Measurements from ENCODE around the gene IRAK1BP1. TPM values are rescaled to one million over a fixed set of nuclear protein-coding genes. Genes with fewer than 3 reads are reported as not detected.
"Not testable (repeated sequence)": the region's sequence is repeated elsewhere in the genome, so short reads cannot be mapped to it uniquely, and the experiment has no call there.

IRAK1BP1 gene
- total RNA-seq, 1 experiment from 2014 or later, result 2.2 TPM

DNA sequence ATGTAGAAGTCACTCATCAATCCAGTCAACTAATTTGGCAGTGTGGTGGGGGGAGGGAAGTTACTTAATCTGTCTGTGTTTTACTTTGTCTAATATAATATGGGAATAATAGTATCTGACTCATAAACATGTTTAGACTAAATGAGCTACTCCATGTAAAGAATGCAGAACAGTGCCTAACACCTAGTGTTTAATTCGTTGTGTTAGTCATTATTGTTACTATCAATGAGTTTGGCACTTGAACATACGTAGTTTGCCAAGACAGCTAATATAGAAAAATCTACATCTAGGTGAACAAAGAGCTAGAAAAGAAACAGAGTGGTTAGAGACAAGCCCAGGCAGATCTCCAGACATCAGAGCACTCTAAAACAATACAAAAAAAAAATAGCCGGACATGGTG is 49.1 kb downstream of the IRAK1BP1 start:
- Histone ChIP-seq H3K27ac (ENCODE audit: low read length) (no peak overlapping the region), H3K9me3 (ENCODE audit: control insufficient read depth, insufficient read depth, low read depth, low read length) (0 out of 2 replicates have a peak, but pooled peaks cover 3% of the 10 kb centered on the region), H3K4me3 (ENCODE audit: low read depth in 2 of 2, low read length in 2 of 2) (no peak overlapping the region), H3K27me3 (ENCODE audit: control insufficient read depth, insufficient read depth, low read length) (no peaks in the 10 kb centered on the region), H3K36me3 (ENCODE audit: control insufficient read depth, insufficient read depth, low read length) (no peaks in the 10 kb centered on the region), H3K4me1 (ENCODE audit: control insufficient read depth, insufficient read depth, low read length) (no peaks in the 10 kb centered on the region)
- POLR2A ChIA-PET, result no interaction called here
- TF ChIP-seq REST (IDR thresholded peaks at IDR 0.05; ENCODE audit: insufficient read depth in 1 of 2, low read depth in 2 of 2, low read length in 1 of 2) (no peak), SIN3A (IDR thresholded peaks at IDR 0.05; ENCODE audit: borderline replicate concordance, insufficient read depth, low read depth, low read length) (no peak), TCF7L2 (IDR thresholded peaks at IDR 0.05; ENCODE audit: low read depth, low read length) (no peak), POLR2AphosphoS5 (IDR thresholded peaks at IDR 0.05; ENCODE audit: low read depth, low read length) (no peak), CTCF (IDR thresholded peaks at IDR 0.05) (no peak)
- no TSS peak for BruUV-seq (replicated peaks)
- ATAC-seq, result no peak
- in situ Hi-C loops (cut with HindIII; ENCODE audit: low pct_unique_long_range_greater_than_20kb, low sequenced_read_pairs) (no loop called here), intact Hi-C loops (cut with micrococcal nuclease; ENCODE audit: unreplicated experiment) (no loop called here)
- DNase-seq (ENCODE audit: low read depth, low spot score), result no peak
- CTCF ChIA-PET, result no interaction called here

DNA sequence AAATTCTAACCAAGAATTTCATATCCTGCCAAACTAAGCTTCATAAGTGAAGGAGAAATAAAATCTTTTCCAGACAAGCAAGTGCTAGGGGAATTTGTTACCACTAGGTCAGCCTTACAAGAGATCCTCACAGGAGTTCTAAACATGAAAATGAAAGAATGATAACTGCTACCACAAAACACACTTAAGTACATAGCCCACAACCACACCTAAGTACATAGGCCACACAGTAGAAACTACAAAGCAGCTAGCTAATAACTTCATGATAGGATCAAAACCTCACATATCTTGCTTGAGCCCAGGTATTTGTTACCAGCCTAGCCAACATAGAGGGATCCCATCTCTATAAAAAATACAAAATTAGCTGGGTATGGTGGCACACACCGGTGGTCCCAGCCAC is 50.4 kb downstream of the IRAK1BP1 start:
- CTCF ChIA-PET, result no interaction called here
- no TSS peak for BruUV-seq (replicated peaks)
- DNase-seq (ENCODE audit: low read depth, low spot score), result no peak
- Histone ChIP-seq H3K36me3 (ENCODE audit: control insufficient read depth, insufficient read depth, low read length) (no peaks in the 10 kb centered on the region), H3K4me1 (ENCODE audit: control insufficient read depth, insufficient read depth, low read length) (no peaks in the 10 kb centered on the region), H3K27me3 (ENCODE audit: control insufficient read depth, insufficient read depth, low read length) (no peaks in the 10 kb centered on the region), H3K9me3 (ENCODE audit: control insufficient read depth, insufficient read depth, low read depth, low read length) (0 out of 2 replicates have a peak, but pooled peaks cover 3% of the 10 kb centered on the region), H3K27ac (ENCODE audit: low read length) (no peak overlapping the region), H3K4me3 (ENCODE audit: low read depth in 2 of 2, low read length in 2 of 2) (no peak overlapping the region)
- ATAC-seq, result no peak
- intact Hi-C loops (cut with micrococcal nuclease; ENCODE audit: unreplicated experiment), result no loop called here
- POLR2A ChIA-PET, result no interaction called here
- no peak for TF ChIP-seq POLR2AphosphoS5 (IDR thresholded peaks at IDR 0.05; ENCODE audit: low read depth, low read length)
- TF ChIP-seq REST (IDR thresholded peaks at IDR 0.05; ENCODE audit: insufficient read depth in 1 of 2, low read depth in 2 of 2, low read length in 1 of 2), result no peak
- TF ChIP-seq SIN3A (IDR thresholded peaks at IDR 0.05; ENCODE audit: borderline replicate concordance, insufficient read depth, low read depth, low read length), result no peak
- no peak for TF ChIP-seq CTCF (IDR thresholded peaks at IDR 0.05)
- no peak for TF ChIP-seq TCF7L2 (IDR thresholded peaks at IDR 0.05; ENCODE audit: low read depth, low read length)
- in situ Hi-C loops (cut with HindIII; ENCODE audit: low pct_unique_long_range_greater_than_20kb, low sequenced_read_pairs), result no loop called here

DNA sequence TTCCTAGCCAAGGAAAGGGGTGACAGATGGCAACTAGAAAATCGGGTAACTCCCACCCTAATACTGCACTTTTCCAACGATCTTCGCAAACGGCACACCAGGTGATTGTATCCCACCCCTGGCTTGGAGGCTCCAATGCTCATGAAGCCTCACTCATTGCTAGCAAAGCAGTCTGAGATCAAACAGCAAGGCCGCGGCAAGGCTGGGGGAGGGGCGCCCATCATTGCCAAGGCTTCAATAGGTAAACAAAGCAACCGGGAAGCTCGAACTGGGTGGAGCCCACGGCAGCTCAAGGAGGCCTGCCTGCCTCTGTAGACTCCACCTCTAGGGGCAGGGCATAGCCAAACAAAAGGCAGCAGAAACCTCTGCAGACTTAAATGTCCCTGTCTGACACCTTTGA is 53.8 kb downstream of the IRAK1BP1 start:
- H3K27me3 ChIP-seq (ENCODE audit: control insufficient read depth, insufficient read depth, low read length); DNase-seq (ENCODE audit: low read depth, low spot score); in situ Hi-C loops (cut with HindIII; ENCODE audit: low pct_unique_long_range_greater_than_20kb, low sequenced_read_pairs); H3K36me3 ChIP-seq (ENCODE audit: control insufficient read depth, insufficient read depth, low read length); H3K4me1 ChIP-seq (ENCODE audit: control insufficient read depth, insufficient read depth, low read length); intact Hi-C loops (cut with micrococcal nuclease; ENCODE audit: unreplicated experiment); H3K27ac ChIP-seq (ENCODE audit: low read length); BruUV-seq (replicated peaks); CTCF ChIA-PET; POLR2A ChIA-PET; H3K4me3 ChIP-seq (ENCODE audit: low read depth in 2 of 2, low read length in 2 of 2); H3K9me3 ChIP-seq (ENCODE audit: control insufficient read depth, insufficient read depth, low read depth, low read length); ATAC-seq: not testable (repeated sequence)
